Gastroesophageal sphincter (tissue), 3 donors: ENCODE measurements around the gene FAM98B.

ENCODE experiments used
- CTCF ChIP-seq, 4 experiments: fragments of 200-600 bp in 2 of 4; fragments of 450-650 bp in 2 of 4; sonication (generic) in 1 of 4; IDR thresholded peaks; one replicate each; pipeline ENCODE4 v1.5.1; 2017 to 2019; ENCODE audit warnings: antibody characterized with exemption in 4 of 4, mild to moderate bottlenecking in 2 of 4, moderate library complexity in 2 of 4
- POLR2A ChIP-seq, 2 donors: fragments of 450-650 bp; IDR thresholded peaks; one replicate each; pipeline ENCODE4 v1.6.1; 2017; ENCODE audit warnings: antibody characterized with exemption in 2 of 2, mild to moderate bottlenecking in 2 of 2, moderate library complexity in 1 of 2
- POLR2AphosphoS5 ChIP-seq: sonication (generic); formaldehyde crosslinking; IDR thresholded peaks from one replicate; pipeline ENCODE4 v1.6.1; 2017; ENCODE audit warnings: antibody characterized with exemption

- TF ChIP-seq CTCF (IDR thresholded peaks at IDR 0.05) (no peak), POLR2A (IDR thresholded peaks at IDR 0.05) (no peak), POLR2AphosphoS5 (no peak)
Observed at GRCh38 chr15:38481761-38482160, 27.8 kb downstream of the FAM98B start.
